Measurements from ENCODE around the gene ADAM12. TPM values are rescaled to one million over a fixed set of nuclear protein-coding genes. Genes with fewer than 3 reads are reported as not detected.

The ADAM12 gene, protein sequence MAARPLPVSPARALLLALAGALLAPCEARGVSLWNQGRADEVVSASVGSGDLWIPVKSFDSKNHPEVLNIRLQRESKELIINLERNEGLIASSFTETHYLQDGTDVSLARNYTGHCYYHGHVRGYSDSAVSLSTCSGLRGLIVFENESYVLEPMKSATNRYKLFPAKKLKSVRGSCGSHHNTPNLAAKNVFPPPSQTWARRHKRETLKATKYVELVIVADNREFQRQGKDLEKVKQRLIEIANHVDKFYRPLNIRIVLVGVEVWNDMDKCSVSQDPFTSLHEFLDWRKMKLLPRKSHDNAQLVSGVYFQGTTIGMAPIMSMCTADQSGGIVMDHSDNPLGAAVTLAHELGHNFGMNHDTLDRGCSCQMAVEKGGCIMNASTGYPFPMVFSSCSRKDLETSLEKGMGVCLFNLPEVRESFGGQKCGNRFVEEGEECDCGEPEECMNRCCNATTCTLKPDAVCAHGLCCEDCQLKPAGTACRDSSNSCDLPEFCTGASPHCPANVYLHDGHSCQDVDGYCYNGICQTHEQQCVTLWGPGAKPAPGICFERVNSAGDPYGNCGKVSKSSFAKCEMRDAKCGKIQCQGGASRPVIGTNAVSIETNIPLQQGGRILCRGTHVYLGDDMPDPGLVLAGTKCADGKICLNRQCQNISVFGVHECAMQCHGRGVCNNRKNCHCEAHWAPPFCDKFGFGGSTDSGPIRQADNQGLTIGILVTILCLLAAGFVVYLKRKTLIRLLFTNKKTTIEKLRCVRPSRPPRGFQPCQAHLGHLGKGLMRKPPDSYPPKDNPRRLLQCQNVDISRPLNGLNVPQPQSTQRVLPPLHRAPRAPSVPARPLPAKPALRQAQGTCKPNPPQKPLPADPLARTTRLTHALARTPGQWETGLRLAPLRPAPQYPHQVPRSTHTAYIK
- total RNA-seq (2011; cell fraction: chromatin; rRNA removed; ENCODE audit: low replicate concordance) = not detected in 2 replicates
- not detected in 2 replicates for total RNA-seq (2011; cell fraction: nucleolus; rRNA removed)
- not detected in 2 replicates for total RNA-seq (2011; cell fraction: nucleoplasm; rRNA removed)
- not detected in 2 replicates for total RNA-seq (2014; rRNA removed)
- total RNA-seq (2014; rRNA removed; fragmentation: Illumina TruSeq; extraction: Trizol) = not detected in 2 replicates
- not detected in 2 replicates for total RNA-seq (2015; rRNA removed; fragmentation: Illumina TruSeq; extraction: Trizol)
- total RNA-seq (2021) = not detected in 2 replicates
- polyA plus RNA-seq (2011; rRNA removed) = not detected in 2 replicates
- not detected in 2 replicates for polyA plus RNA-seq (2011; cell fraction: cytosol; rRNA removed)
- not detected in 2 replicates for polyA plus RNA-seq (2011; cell fraction: nucleus; rRNA removed)
- not detected in 2 replicates for polyA plus RNA-seq (2012)
- polyA plus RNA-seq (2014; fragmentation: Illumina TruSeq; extraction: Trizol) = not detected in 2 replicates
- not detected for polyA plus RNA-seq (2014; fragmentation: Nextera tagmentation; extraction: Ambion mirVana)
- not detected in 2 replicates for polyA plus RNA-seq (2014; rRNA removed)
- polyA minus RNA-seq (2011; rRNA and poly(A)+ RNA removed) = not detected in 2 replicates
- polyA minus RNA-seq (2011; cell fraction: cytosol; rRNA and poly(A)+ RNA removed) = not detected in 2 replicates
- not detected in 2 replicates for polyA minus RNA-seq (2011; cell fraction: nucleus; rRNA and poly(A)+ RNA removed)
- Bru-seq, nascent RNA = percentile 3 among the genes with signal in this experiment
- BruChase-seq, experiment 1, labeled RNA remaining after a 2-hour chase = percentile 2 among the genes with signal in this experiment
- percentile 0 among the genes with signal in this experiment for BruChase-seq, experiment 2, labeled RNA remaining after a 6-hour chase
- long read RNA-seq, experiment 1 = 0 reads
- long read RNA-seq, experiment 2 = 0 reads
- long read RNA-seq, experiment 3 = 0 reads

DNA sequence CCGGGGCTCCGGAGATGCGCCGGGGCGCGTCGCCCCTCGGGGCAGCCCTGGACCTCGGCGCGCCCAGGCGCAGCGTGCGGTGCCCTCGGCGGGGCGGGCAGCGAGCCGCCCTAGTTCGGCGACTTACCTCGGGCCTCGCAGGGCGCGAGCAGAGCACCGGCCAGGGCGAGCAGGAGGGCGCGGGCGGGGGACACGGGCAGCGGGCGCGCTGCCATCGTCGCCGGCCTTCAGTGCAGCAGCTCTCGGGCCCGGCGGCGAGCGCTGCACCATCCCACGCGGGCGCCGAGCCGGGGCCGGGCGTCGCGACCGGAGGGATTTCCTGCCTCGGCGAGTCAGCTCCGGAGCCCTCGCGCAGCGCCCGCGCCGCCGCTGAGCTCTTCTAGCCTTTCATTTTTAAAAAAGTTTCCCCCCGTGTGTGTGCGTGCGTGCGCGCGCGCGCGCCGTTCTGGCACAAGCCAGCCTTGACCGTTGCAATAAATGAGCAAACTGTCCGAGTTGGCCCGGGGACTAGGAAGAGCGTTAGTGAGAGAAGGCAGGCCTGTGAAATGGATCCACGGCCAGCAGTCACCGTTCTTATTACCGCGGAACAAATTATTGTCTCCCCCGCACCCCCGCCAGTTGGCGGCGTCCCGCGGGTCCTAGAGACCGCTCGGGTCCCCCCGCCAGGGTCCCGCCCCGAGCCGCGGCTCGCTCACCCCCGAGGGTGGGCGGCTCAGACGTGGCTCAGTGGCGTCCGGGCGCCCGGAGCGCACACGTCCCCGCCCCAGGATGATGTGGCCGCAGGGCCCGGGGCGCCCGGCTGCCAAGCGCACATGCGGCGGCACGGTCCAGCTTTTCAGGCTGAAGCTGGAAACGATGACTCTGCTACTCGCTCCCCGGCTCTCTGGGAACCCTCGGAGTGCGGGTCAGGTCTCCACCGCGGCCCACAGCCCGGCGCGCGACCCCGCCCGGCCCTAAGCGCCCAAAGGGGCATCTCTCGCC is at the start of gene ADAM12:
TSS of gene ADAM12 (minus strand) at position 547 of the 981 bp plus-strand sequence. CDS start at position 215, 332 bp downstream.
- H3K4me1 ChIP-seq (replicated peaks in 1 of 2; ENCODE audit: control insufficient read depth in 2 of 2, insufficient read depth in 2 of 2, low read length in 2 of 2) = no peaks in the 10 kb centered on the region; a peak in 1 of 5 replicates
- intact Hi-C loops (cut with micrococcal nuclease) = loop anchor here (2.0 to 10.0 kb wide), 3 partner anchors 227 to 523 kb away; no protein-coding TSS in a partner anchor
- no peak for FAIRE-seq
- H3K9ac ChIP-seq (ENCODE audit: insufficient read depth in 1 of 2, low read depth in 2 of 2, low read length in 2 of 2) = no peak within 1 kb of the TSS
- H3K79me2 ChIP-seq (ENCODE audit: control insufficient read depth, insufficient read depth, low read length) = no peaks in the 10 kb centered on the region
- no peak for DNase-seq (ENCODE audit: extremely low read depth in 1 of 4, low spot score in 3 of 4)
- no peaks in the 10 kb centered on the region for H3K27me3 ChIP-seq (ENCODE audit: control insufficient read depth in 2 of 2, insufficient read depth in 2 of 2, low read length in 2 of 2)
- ChIA-PET CTCF (ENCODE audit: low intra/inter-chr PET ratio) (no interaction called here), POLR2A (no interaction called here)
- no peak within 1 kb of the TSS for H3K4me2 ChIP-seq (ENCODE audit: insufficient read depth, low read length)
- H3K9me1 ChIP-seq (ENCODE audit: control insufficient read depth, insufficient read depth, low read length) = no peaks in the 10 kb centered on the region
- no TSS peak for BruUV-seq (replicated peaks)
- H3K9me3 ChIP-seq (replicated peaks; ENCODE audit: control insufficient read depth, insufficient read depth, low read depth, low read length) = no peaks in the 10 kb centered on the region
- WGBS (ENCODE audit: insufficient coverage, low coverage, missing lambda C conversion rate) = 22% methylated on average over 23 of the region's 127 CpGs
- H2AFZ ChIP-seq (ENCODE audit: low read depth, low read length) = no peak within 1 kb of the TSS
- H3K27ac ChIP-seq (ENCODE audit: extremely low read depth, low read depth, low read length) = no peak within 1 kb of the TSS
- no peak for ATAC-seq
- no peak within 1 kb of the TSS for H3K4me3 ChIP-seq
- in situ Hi-C loops (cut with MboI) = no loop called here
- H4K20me1 ChIP-seq (replicated peaks; ENCODE audit: control insufficient read depth, insufficient read depth, low read length) = no peaks in the 10 kb centered on the region
- H3K36me3 ChIP-seq (ENCODE audit: control insufficient read depth, insufficient read depth, low read length) = no peaks in the 10 kb centered on the region
- TF ChIP-seq KAT8 (IDR thresholded peaks at IDR 0.05; ENCODE audit: low read depth) = no peak
- TF ChIP-seq, protein P1, sequence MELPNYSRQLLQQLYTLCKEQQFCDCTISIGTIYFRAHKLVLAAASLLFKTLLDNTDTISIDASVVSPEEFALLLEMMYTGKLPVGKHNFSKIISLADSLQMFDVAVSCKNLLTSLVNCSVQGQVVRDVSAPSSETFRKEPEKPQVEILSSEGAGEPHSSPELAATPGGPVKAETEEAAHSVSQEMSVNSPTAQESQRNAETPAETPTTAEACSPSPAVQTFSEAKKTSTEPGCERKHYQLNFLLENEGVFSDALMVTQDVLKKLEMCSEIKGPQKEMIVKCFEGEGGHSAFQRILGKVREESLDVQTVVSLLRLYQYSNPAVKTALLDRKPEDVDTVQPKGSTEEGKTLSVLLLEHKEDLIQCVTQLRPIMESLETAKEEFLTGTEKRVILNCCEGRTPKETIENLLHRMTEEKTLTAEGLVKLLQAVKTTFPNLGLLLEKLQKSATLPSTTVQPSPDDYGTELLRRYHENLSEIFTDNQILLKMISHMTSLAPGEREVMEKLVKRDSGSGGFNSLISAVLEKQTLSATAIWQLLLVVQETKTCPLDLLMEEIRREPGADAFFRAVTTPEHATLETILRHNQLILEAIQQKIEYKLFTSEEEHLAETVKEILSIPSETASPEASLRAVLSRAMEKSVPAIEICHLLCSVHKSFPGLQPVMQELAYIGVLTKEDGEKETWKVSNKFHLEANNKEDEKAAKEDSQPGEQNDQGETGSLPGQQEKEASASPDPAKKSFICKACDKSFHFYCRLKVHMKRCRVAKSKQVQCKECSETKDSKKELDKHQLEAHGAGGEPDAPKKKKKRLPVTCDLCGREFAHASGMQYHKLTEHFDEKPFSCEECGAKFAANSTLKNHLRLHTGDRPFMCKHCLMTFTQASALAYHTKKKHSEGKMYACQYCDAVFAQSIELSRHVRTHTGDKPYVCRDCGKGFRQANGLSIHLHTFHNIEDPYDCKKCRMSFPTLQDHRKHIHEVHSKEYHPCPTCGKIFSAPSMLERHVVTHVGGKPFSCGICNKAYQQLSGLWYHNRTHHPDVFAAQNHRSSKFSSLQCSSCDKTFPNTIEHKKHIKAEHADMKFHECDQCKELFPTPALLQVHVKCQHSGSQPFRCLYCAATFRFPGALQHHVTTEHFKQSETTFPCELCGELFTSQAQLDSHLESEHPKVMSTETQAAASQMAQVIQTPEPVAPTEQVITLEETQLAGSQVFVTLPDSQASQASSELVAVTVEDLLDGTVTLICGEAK (IDR thresholded peaks at IDR 0.05) = no peak
- TF ChIP-seq, protein P1 (CRISPR knock-in tag; IDR thresholded peaks at IDR 0.05) = no peak
- TF ChIP-seq POLR2B (IDR thresholded peaks at IDR 0.05; ENCODE audit: low read depth, partially characterized antibody) = no peak

All from K562 (cell line).